ENCODE measurements around the gene NBAS. TPM values are rescaled to one million over a fixed set of nuclear protein-coding genes. Genes with fewer than 3 reads are reported as not detected.

The NBAS gene
- total and polyA plus RNA-seq, 12 donors: 26.4 to 79.1 (median 56.3) TPM

DNA sequence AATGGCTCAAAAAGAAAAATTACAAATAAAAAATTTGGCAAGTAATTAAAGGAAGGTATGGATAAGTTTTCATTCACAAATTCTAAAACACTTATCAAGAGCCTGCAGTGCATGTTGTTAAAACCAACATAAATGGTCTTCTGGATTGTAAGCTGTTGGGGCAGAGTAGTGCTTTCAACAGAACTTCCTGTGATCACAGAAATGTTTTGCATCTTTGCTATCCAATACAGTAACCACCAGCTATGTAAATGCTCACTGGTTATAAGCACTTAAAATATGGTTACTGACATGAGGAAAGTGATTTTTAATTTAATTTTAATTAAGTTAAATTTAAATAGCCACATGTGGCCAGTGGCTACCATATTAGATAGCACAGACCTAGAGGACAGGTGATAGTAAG is 133.1 kb downstream of the NBAS start:
- no peaks in the 10 kb centered on the region for H3K9me3 ChIP-seq
- no peak overlapping the region for H3K4me3 ChIP-seq
- ATAC-seq: no peak
- DNase-seq: no peak
- H3K27me3 ChIP-seq: no peaks in the 10 kb centered on the region
- TF ChIP-seq, protein P1, sequence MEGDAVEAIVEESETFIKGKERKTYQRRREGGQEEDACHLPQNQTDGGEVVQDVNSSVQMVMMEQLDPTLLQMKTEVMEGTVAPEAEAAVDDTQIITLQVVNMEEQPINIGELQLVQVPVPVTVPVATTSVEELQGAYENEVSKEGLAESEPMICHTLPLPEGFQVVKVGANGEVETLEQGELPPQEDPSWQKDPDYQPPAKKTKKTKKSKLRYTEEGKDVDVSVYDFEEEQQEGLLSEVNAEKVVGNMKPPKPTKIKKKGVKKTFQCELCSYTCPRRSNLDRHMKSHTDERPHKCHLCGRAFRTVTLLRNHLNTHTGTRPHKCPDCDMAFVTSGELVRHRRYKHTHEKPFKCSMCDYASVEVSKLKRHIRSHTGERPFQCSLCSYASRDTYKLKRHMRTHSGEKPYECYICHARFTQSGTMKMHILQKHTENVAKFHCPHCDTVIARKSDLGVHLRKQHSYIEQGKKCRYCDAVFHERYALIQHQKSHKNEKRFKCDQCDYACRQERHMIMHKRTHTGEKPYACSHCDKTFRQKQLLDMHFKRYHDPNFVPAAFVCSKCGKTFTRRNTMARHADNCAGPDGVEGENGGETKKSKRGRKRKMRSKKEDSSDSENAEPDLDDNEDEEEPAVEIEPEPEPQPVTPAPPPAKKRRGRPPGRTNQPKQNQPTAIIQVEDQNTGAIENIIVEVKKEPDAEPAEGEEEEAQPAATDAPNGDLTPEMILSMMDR (IDR thresholded peaks at IDR 0.05): no peak
- peaks cover 0 to 32% (median 5%) of the 10 kb centered on the region in 9 donors for H3K36me3 ChIP-seq
- intact Hi-C loops (cut with DNase I): loop anchor here in 1 of 10 donors (5.0 kb wide), 1 partner anchor 1366 kb away; no protein-coding TSS in a partner anchor
- H3K4me1 ChIP-seq: no peaks in the 10 kb centered on the region
- H3K27ac ChIP-seq: no peak overlapping the region

- H3K4me1 ChIP-seq: no peaks in the 10 kb centered on the region
- 85 to 86% methylated on average over 5 of the region's 5 CpGs for WGBS, 2 donors
- no peaks in the 10 kb centered on the region for H3K27me3 ChIP-seq
- H3K27ac ChIP-seq: no peak overlapping the region
- peaks cover 0 to 38% (median 5%) of the 10 kb centered on the region in 9 donors for H3K36me3 ChIP-seq
- intact Hi-C loops (cut with DNase I): loop anchor here in 1 of 10 donors (5.0 kb wide), 1 partner anchor 1364 kb away; no protein-coding TSS in a partner anchor
- ATAC-seq (no peak), DNase-seq (no peak)
- no peak overlapping the region for H3K4me3 ChIP-seq
- no peaks in the 10 kb centered on the region for H3K9me3 ChIP-seq
- TF ChIP-seq, protein P1 (IDR thresholded peaks at IDR 0.05): no peak
These were observed 134.5 kb downstream of the NBAS start for GRCh38 chr2:15426606-15427005.

GRCh38 chr2:15425712-15426111 is 135.4 kb downstream of the NBAS start:
- Histone ChIP-seq H3K27ac (no peak overlapping the region), H3K27me3 (no peaks in the 10 kb centered on the region), H3K36me3 (peaks cover 0 to 39% (median 5%) of the 10 kb centered on the region in 9 donors), H3K9me3 (no peaks in the 10 kb centered on the region), H3K4me3 (no peak overlapping the region), H3K4me1 (no peaks in the 10 kb centered on the region)
- DNase-seq (no peak), ATAC-seq (no peak)
- TF ChIP-seq, protein P1 (IDR thresholded peaks at IDR 0.05): no peak
- intact Hi-C loops (cut with DNase I): loop anchor here in 1 of 10 donors (5.0 kb wide), 1 partner anchor 1363 kb away; no protein-coding TSS in a partner anchor
- 81 to 83% methylated on average over 4 of the region's 4 CpGs for WGBS, 2 donors

GRCh38 chr2:15421753-15422152 is 139.4 kb downstream of the NBAS start:
- ATAC-seq (no peak), DNase-seq (no peak)
- intact Hi-C loops (cut with DNase I): no loop called here
- TF ChIP-seq, protein P1 (IDR thresholded peaks at IDR 0.05): no peak
- WGBS, 2 donors: 94% methylated on average over 3 of the region's 3 CpGs
- Histone ChIP-seq H3K36me3 (peaks cover 0 to 54% (median 5%) of the 10 kb centered on the region in 9 donors), H3K27ac (no peak overlapping the region), H3K27me3 (no peaks in the 10 kb centered on the region), H3K4me1 (no peaks in the 10 kb centered on the region), H3K9me3 (no peaks in the 10 kb centered on the region), H3K4me3 (no peak overlapping the region)

Measured in heart right ventricle (tissue), 16 donors.